NCI-H748 treated with DMSO at 0.1 percent for 48 hours (cell line): ENCODE results near the gene STX8.

Experiments used
- DNase-seq: peaks from one replicate; lab custom pipeline; 2025; lab: John Stamatoyannopoulos, UW

Gene STX8

GRCh38 chr17:9239793-9240658, 335.6 kb downstream of the STX8 start:
- DNase-seq = peak; percentile 74

- DNase-seq = no peak
Measured at GRCh38 chr17:9239246-9239792, 336.3 kb downstream of the STX8 start.

GRCh38 chr17:9238340-9239245, 337.0 kb downstream of the STX8 start:
- no peak for DNase-seq

GRCh38 chr17:9237661-9238301, 337.8 kb downstream of the STX8 start:
- peak; percentile 31 for DNase-seq

- no peak for DNase-seq
Measured at GRCh38 chr17:9237053-9237410, 338.6 kb downstream of the STX8 start.

GRCh38 chr17:9236286-9237052, 339.2 kb downstream of the STX8 start:
- DNase-seq = no peak

- no peak for DNase-seq
Measured at GRCh38 chr17:9235346-9235745, 340.3 kb downstream of the STX8 start.

- no peak for DNase-seq
Measured at GRCh38 chr17:9234389-9234945, 341.2 kb downstream of the STX8 start.

- no peak for DNase-seq
Measured at GRCh38 chr17:9233761-9234160, 341.9 kb downstream of the STX8 start.

- DNase-seq = no peak
Measured at GRCh38 chr17:9233271-9233599, 342.4 kb downstream of the STX8 start.

- no peak for DNase-seq
Measured at GRCh38 chr17:9232591-9233270, 342.9 kb downstream of the STX8 start.

- no peak for DNase-seq
Measured at GRCh38 chr17:9232155-9232475, 343.5 kb downstream of the STX8 start.

GRCh38 chr17:9231449-9232154, 344.0 kb downstream of the STX8 start:
- DNase-seq = no peak

GRCh38 chr17:9230861-9231260, 344.8 kb downstream of the STX8 start:
- no peak for DNase-seq

GRCh38 chr17:9230346-9230745, 345.3 kb downstream of the STX8 start:
- DNase-seq = no peak

GRCh38 chr17:9229826-9230201, 345.8 kb downstream of the STX8 start:
- DNase-seq = no peak

- DNase-seq = no peak
Measured at GRCh38 chr17:9229160-9229825, 346.3 kb downstream of the STX8 start.

- no peak for DNase-seq
Measured at GRCh38 chr17:9228408-9229159, 347.0 kb downstream of the STX8 start.

GRCh38 chr17:9227819-9228407, 347.7 kb downstream of the STX8 start:
- no peak for DNase-seq
